Muscle layer of duodenum (tissue), 2 donors: ENCODE results near the gene PHACTR1.

Source experiments
- H3K27ac ChIP-seq: one replicate; pipeline ENCODE4 v1.7.0; 2013; ENCODE audit warnings: mild to moderate bottlenecking, low read length
- H3K27me3 ChIP-seq: one replicate; pipeline ENCODE4 v1.7.0; 2013; ENCODE audit warnings: low read depth, mild to moderate bottlenecking, control low read depth, low read length
- H3K36me3 ChIP-seq, 2 donors: one replicate each; pipeline ENCODE4 v1.7.0; 2013; ENCODE audit warnings: low read length in 2 of 2, control low read depth in 1 of 2, mild to moderate bottlenecking in 1 of 2; ENCODE audit not compliant: insufficient read depth in 2 of 2, control insufficient read depth in 1 of 2
- H3K4me1 ChIP-seq, 2 donors: one replicate each; pipeline ENCODE4 v1.7.0; 2013; ENCODE audit warnings: low read length in 2 of 2, mild to moderate bottlenecking in 2 of 2, control low read depth in 1 of 2, moderate library complexity in 1 of 2; ENCODE audit not compliant: insufficient read depth in 2 of 2, control insufficient read depth in 1 of 2
- H3K4me3 ChIP-seq, 2 donors: one replicate each; pipeline ENCODE4 v1.7.0; 2013; ENCODE audit warnings: low read length in 2 of 2, low read depth in 1 of 2, mild to moderate bottlenecking in 1 of 2
- H3K9me3 ChIP-seq, 2 donors: one replicate each; pipeline ENCODE4 v1.7.0; 2013; ENCODE audit warnings: low read length in 2 of 2, control low read depth in 1 of 2, mild to moderate bottlenecking in 1 of 2; ENCODE audit not compliant: control insufficient read depth in 1 of 2
- donor health status: healthy.

The PHACTR1 gene

DNA sequence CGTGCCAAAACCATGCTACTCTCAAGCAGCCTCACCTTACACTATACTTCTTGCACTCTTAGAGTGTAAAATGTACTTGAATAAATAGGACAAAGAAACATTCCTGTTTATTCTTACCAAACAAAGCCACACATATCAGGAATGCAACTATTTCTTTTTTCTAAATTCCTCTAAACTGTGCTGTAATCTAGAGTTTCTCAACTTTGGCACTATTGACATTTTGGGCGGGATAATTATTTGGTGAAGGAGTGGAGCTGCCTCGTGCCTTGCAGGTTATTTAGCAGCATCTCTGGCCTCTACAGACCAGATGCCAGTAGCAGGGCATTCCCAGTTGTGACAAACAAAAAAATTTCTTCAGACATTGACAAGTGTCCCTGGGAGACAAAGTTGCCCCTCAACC, 86.9 kb downstream of the PHACTR1 start:
- Histone ChIP-seq H3K27me3 (no peaks in the 10 kb centered on the region), H3K4me3 (no peak overlapping the region), H3K4me1 (no peaks in the 10 kb centered on the region), H3K9me3 (no peaks in the 10 kb centered on the region), H3K36me3 (no peaks in the 10 kb centered on the region), H3K27ac (no peak overlapping the region)

DNA sequence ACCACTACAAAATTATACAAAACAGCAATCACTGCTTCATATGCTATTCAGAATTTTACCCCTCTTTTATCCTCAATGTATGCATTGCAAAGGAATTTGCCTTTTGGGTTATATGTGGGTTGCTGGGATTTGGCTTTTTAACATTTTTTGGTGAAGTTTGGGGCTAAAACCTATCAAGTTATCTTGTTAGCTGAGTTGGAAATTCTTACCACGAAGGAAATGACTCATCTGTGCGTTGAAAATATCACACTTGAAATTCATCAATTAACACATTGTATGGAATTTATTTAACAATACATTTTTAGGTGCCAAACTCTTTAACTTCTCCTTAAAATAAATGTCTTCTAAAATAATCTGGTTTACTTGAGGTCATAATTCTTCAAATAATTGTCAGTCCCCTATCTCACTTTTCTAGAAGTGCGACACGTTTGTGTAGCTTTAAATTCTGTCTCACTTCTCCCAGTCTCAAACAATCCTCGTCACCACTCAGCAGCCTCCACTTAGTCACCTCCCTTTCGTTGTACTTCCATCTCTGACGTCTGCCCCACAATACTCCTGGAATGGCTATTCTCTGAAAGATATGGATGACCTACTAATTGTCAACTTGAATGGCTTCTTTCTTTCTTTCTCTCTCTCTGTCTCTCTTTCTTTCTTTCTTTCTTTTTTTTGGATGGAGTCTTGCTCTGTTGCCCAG, 88.5 kb downstream of the PHACTR1 start:
- Histone ChIP-seq H3K4me3 (no peak overlapping the region), H3K27ac (no peak overlapping the region), H3K9me3 (no peaks in the 10 kb centered on the region), H3K27me3 (no peaks in the 10 kb centered on the region), H3K4me1 (no peaks in the 10 kb centered on the region), H3K36me3 (no peaks in the 10 kb centered on the region)

DNA sequence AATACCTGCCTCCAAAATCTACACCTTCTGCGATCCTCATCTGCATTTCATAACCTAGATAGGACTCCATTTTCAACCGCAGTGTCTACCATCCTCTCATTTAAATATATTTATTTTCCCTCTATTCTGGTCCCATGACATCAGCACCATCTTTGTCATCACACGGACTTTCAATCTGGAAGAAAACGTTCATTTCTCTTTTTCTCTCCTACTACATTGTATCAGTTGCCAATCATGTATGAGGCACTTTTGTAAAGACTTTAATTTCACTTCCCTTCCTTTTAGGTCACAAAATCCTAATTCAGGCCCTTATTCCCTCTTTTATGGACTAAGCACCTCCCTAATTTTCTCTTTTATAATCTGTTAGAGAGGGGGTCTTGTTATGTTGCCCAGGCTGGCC, 89.6 kb downstream of the PHACTR1 start:
- no peaks in the 10 kb centered on the region for H3K4me1 ChIP-seq
- H3K9me3 ChIP-seq = no peaks in the 10 kb centered on the region
- no peak overlapping the region for H3K27ac ChIP-seq
- no peak overlapping the region for H3K4me3 ChIP-seq
- H3K27me3 ChIP-seq = no peaks in the 10 kb centered on the region
- no peaks in the 10 kb centered on the region for H3K36me3 ChIP-seq

DNA sequence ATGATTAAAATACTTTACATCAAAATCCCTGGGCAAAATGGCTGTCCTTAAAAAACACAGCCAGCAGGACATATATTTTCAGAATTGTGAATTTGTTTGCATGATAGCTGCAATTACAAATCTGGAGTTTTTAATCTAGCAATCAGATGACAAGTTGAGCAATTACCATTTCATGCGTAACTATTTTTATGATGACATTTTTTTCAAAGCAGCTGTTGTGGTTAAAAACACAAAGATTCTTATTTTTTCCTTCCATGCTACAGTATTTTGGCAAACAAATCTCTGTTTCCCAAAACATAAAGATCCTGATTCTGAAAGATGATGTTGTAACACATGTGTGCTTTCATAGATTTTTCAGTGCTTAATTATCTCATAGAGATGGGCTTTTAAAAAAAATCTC, 90.2 kb downstream of the PHACTR1 start:
- no peaks in the 10 kb centered on the region for H3K27me3 ChIP-seq
- H3K4me3 ChIP-seq = no peak overlapping the region
- H3K27ac ChIP-seq = no peak overlapping the region
- no peaks in the 10 kb centered on the region for H3K36me3 ChIP-seq
- H3K4me1 ChIP-seq = no peaks in the 10 kb centered on the region
- no peaks in the 10 kb centered on the region for H3K9me3 ChIP-seq

DNA sequence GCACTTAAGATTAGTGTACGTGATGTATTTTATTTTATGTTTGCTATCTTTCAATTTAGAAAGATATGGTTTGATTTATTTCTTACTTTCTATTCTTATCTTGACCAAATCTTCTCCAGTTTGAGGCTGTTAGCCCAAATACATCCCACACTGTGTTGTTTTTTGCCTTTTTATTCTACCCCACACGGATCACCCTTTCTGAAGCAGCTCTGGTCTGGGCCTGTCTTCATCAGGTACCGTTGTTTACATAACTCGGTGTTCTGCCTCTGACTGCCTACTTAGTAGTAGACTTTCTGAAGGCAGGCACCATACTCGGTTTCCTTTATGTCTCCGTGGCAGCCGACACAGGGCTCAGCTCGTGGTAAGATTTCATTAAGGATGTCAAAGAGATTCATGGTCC, 95.0 kb downstream of the PHACTR1 start:
- H3K4me3 ChIP-seq = no peak overlapping the region
- H3K27ac ChIP-seq = no peak overlapping the region
- H3K4me1 ChIP-seq = no peaks in the 10 kb centered on the region
- H3K27me3 ChIP-seq = no peaks in the 10 kb centered on the region
- H3K36me3 ChIP-seq = no peaks in the 10 kb centered on the region
- H3K9me3 ChIP-seq = no peaks in the 10 kb centered on the region

GRCh38 chr6:12813321-12813720, 96.8 kb downstream of the PHACTR1 start:
- H3K9me3 ChIP-seq = no peaks in the 10 kb centered on the region
- H3K27ac ChIP-seq = no peak overlapping the region
- H3K4me3 ChIP-seq = no peak overlapping the region

DNA sequence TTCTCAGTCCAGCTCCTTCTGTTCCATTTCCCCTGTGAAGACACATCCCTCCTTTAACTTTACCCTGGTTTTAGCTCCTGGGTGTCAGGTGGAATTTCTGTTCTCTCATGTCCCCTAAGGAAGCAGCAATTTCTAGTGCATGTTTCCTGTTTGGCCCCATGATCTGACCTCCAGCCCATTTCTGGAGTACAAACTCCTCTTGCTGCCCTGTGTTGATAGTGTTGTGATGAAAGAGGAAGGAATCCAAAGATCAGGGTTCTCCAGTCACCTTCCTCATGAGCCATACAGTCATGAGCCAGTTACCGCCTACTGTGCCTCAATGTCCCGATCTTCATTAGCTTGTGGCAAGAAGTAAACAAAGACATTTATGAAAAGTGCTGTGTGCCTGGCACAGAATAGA, 97.4 kb downstream of the PHACTR1 start:
- no peaks in the 10 kb centered on the region for H3K27me3 ChIP-seq
- H3K27ac ChIP-seq = no peak overlapping the region
- H3K9me3 ChIP-seq = no peaks in the 10 kb centered on the region
- no peaks in the 10 kb centered on the region for H3K36me3 ChIP-seq
- H3K4me3 ChIP-seq = no peak overlapping the region
- no peaks in the 10 kb centered on the region for H3K4me1 ChIP-seq

More at GRCh38 chr6:12813321-12813720, 96.8 kb downstream of the PHACTR1 start:
- Histone ChIP-seq H3K36me3 (no peaks in the 10 kb centered on the region), H3K27me3 (no peaks in the 10 kb centered on the region), H3K4me1 (no peaks in the 10 kb centered on the region)

GRCh38 chr6:12815089-12815488, 98.5 kb downstream of the PHACTR1 start:
- H3K9me3 ChIP-seq = no peaks in the 10 kb centered on the region
- H3K4me3 ChIP-seq = no peak overlapping the region
- no peaks in the 10 kb centered on the region for H3K27me3 ChIP-seq
- no peak overlapping the region for H3K27ac ChIP-seq
- H3K4me1 ChIP-seq = no peaks in the 10 kb centered on the region
- no peaks in the 10 kb centered on the region for H3K36me3 ChIP-seq

GRCh38 chr6:12815884-12816600, 99.5 kb downstream of the PHACTR1 start:
- H3K36me3 ChIP-seq = no peaks in the 10 kb centered on the region

DNA sequence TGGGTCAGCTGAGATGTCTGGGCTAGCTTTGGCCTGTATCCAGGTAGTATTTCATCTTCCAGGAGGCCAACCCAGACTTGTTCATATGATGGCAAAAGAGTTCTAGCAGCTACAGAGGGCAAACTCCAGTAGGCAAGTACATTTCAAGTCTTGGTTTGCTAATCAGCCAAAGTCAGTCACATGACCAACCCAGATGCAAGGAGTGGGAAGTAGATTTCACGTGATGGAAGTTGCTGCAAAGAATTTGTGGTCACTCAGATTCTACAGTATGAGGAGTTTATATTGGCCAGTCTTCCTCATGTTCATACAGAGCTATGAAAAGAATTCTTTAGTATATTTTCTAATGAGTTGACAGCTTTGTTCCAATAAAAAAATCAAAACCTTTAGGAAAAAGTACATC, 101.8 kb downstream of the PHACTR1 start:
- H3K9me3 ChIP-seq = no peaks in the 10 kb centered on the region
- H3K27ac ChIP-seq = no peak overlapping the region
- H3K27me3 ChIP-seq = no peaks in the 10 kb centered on the region
- no peaks in the 10 kb centered on the region for H3K4me1 ChIP-seq
- H3K36me3 ChIP-seq = no peaks in the 10 kb centered on the region
- no peak overlapping the region for H3K4me3 ChIP-seq

More at GRCh38 chr6:12815884-12816600, 99.5 kb downstream of the PHACTR1 start:
- no peaks in the 10 kb centered on the region for H3K4me1 ChIP-seq
- H3K27ac ChIP-seq = no peak overlapping the region
- no peaks in the 10 kb centered on the region for H3K9me3 ChIP-seq
- no peaks in the 10 kb centered on the region for H3K27me3 ChIP-seq
- H3K4me3 ChIP-seq = no peak overlapping the region

DNA sequence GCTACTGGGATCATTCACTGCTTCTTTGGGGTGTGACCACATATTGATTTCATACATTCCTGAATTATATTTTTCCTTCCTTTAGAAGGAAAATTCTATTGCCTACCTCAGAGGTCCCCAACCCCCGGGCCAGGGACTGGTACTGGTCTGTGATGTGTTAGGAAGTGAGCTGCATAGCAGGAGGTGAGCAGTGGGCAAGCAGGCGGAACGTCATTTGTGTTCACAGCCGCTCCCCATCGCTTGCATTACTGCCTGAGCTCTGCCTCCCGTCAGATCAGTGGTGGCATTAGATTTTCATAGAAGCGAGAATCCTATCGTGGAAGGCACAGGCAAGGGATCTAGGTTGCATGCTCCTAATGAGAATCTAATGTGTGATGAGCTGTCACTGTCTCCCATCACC, 107.3 kb downstream of the PHACTR1 start:
- no peaks in the 10 kb centered on the region for H3K36me3 ChIP-seq
- H3K9me3 ChIP-seq = no peaks in the 10 kb centered on the region
- H3K27ac ChIP-seq = no peak overlapping the region
- no peak overlapping the region for H3K4me3 ChIP-seq
- H3K4me1 ChIP-seq = no peaks in the 10 kb centered on the region
- no peaks in the 10 kb centered on the region for H3K27me3 ChIP-seq

- H3K27ac ChIP-seq = no peak overlapping the region
- no peaks in the 10 kb centered on the region for H3K36me3 ChIP-seq
- H3K4me3 ChIP-seq = no peak overlapping the region
- no peaks in the 10 kb centered on the region for H3K9me3 ChIP-seq
- no peaks in the 10 kb centered on the region for H3K27me3 ChIP-seq
- no peaks in the 10 kb centered on the region for H3K4me1 ChIP-seq
Observed at GRCh38 chr6:12826584-12826983, 110.0 kb downstream of the PHACTR1 start.
